NCI-H510A (cell line): ENCODE data around the gene PTPN22.
A peak's percentile ranks its signal among the peaks of the same experiment; 100 is the strongest.

ENCODE experiments used
- DNase-seq: peaks from one replicate; lab custom pipeline; 2025; lab: John Stamatoyannopoulos, UW

The PTPN22 gene

DNA sequence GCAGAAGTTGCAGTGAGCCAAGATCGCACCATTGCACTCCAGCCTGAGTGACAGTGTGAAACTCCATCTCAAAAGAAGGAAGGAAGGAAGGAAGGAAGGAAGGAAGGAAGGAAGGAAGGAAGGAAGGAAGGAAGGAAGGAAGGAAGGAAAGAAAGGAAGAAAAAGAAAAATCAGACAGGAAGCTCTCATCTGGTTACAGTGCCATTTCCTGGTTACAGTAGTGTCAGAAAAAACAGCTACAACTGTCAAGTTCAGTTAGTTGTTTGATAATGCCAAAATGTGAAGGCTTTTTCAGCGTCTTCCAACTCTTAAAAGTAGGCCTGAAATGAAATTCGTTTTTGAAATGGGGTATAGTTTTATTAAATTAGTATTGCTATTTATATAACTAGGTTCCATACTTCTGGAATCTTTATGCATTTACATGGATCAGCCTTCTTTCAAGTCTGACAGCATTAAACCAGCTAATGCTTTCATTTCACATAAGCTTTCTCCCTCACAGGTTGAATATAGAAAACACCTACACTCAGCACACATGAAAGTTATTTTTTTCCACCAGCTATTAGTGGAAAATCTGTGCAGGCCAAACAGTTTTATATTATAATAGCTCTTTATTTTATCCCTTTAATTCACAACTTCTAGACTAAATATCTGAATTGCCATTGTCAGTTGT lies 21.2 kb downstream of the PTPN22 start:
- no peak for DNase-seq

DNA sequence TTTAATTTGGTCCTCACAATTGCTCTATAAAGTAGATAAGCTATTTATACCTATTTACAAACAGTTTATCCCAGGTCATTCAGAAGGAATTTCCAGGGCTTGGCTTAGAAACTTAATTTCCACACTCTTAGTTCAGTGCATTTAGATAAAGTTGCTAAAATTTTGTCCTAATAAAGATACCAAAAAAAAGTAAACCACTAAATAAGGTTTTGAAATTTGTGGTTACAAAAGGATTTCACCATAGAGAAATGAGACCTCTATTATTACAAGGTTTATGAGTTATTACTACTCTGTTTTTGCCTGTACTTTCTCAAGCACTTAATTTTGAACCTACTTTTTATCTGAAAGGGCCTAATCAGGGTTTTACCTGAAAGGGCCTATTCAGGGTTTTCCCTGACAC lies 22.4 kb downstream of the PTPN22 start:
- DNase-seq = no peak

DNA sequence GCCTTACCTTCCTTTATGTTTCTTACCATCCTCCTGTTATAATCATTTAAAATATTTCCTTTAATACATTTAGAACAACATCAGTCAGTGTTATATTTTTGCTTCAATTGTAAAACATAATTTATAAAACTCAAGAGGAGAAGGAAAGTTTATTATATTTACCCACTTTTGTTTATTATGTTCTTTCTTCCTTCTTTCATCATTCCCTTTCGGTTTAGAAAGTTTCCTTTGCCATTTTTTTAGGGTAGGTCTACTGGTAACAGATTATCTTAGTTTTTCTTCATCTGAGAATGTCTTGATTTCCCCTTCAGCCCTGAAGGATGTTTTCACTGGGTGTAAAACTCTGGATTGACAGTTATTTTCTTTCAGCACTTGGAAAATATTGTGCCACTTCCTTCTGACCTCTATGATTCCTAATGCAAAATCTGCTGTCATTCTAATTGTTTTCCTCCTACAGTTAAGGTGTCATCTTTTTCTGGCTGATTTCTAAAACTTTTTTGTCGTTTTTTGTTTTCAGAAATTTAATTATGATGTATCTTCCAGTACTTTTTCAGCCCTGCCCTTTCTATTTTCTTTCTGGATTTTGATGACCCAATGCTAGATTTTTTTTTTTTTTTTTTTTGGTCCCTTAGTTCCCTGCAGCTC lies 25.0 kb downstream of the PTPN22 start:
- no peak for DNase-seq

DNA sequence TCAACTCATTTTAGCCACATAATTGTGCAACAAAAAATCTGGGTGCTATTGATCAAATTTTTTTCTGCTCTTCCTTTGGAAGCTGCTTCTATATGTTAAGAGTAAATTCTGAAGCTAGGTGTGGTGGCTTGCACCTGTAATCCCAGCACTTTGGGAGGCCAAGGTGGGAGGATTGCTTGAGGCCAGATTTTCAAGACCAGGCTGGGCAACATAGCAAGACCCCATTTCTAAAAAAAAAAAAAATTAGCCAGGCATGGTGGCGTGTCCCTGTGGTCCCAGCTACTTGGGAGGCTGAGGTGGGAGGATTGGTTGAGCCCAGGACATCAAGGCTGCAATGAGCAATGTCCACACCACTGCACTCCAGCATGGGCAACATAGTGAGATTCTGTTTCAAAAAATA lies 35.0 kb downstream of the PTPN22 start:
- no peak for DNase-seq

DNA sequence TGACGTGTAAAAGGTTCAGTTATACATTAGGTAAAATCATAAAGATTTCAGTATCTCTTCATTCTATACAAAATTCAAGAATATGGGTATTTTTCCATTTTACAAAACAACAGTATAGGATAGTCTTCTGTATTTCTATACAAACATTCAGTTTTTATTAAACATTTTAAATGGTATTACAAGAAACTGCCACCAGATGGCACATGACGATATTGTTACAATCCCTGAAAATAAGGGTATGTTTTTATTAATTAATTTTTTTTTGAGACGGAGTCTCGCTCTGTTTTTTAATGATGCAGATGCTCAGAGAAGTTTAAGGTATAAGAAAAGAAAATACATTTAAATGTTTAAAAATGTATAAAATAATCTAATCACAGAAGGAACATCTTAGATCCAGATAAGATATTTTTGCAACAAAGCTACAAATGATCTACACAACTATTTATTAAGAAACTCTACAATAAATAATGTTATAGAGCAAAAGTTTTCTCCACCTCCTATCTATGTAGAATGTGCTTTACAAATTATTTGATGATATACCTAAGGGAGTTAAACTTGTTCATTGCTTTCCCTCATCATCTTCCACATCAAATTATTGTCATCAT lies 35.7 kb downstream of the PTPN22 start:
- no peak for DNase-seq

DNA sequence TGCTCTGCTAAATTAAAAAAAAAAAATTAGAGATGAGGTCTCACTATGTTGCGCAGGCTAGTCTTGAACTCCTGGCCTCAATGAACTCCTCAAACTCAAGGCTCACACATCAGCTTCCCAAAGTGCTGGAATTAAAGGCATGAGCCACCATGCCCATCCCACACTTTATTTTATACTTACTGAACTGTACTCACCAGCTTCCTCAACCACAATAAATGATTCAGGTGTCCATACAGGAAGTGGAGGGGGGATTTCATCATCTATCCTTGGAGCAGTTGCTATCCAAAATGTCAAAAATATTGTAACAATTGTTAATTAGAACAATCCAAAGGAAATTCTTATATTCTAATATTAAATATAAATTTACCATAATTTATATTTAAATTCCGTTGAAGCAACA lies 36.8 kb downstream of the PTPN22 start:
- DNase-seq = no peak

DNA sequence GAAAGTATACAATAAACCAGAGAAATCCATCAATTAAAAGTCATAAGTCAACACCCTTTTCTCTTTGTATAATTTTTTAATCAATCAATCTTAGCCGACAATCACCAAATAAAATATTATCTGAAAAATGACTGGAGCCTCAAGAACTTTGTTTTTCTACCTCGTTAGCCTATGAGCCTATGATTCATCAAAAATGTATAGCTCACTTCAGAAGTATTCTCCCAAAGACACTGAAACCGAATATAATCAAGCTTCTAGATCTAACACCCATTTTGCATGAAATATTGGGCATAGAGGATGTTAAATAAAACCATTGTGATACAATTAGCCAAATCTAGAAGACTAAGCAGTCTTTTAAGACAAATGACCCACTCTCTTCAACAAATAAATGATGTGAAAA lies 41.5 kb downstream of the PTPN22 start:
- no peak for DNase-seq

DNA sequence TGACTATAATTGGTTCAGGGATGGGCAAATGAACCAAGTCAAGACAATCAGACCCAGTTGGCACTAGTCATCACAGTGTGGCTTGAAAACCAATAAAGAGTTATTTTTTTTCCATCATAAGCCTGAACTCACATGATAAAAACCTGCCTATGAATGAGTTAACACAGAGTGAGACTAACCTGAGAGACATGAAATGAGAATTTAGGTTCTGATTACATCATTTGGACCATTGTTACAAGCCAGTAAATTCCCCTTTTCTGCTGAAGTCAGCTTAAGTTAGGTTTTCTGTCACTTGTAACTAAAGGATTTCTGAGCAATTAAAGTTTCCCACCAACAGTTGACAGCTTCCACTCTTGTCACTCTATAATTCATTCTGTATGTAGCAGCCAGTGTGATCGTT lies 49.6 kb downstream of the PTPN22 start:
- DNase-seq = no peak

DNA sequence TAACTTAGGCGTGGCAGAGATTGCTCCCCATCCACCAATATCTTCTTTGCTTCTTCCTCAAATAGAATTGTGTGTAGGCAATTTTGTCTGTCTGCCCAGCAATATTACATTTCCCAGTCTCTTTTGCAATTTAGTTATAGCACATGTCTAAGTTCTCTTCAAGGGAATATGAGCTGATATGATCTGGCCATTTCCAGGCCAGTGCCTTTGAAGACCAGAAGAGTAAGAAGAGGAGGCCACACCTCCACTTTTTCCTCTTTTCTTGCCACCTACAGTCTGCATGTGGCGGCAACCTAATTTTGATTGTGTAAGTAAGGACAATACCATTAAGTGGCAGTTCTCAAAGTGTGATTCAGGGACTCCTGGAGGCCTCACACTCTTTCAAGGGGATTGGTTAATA lies 52.9 kb downstream of the PTPN22 start:
- DNase-seq = no peak

DNA sequence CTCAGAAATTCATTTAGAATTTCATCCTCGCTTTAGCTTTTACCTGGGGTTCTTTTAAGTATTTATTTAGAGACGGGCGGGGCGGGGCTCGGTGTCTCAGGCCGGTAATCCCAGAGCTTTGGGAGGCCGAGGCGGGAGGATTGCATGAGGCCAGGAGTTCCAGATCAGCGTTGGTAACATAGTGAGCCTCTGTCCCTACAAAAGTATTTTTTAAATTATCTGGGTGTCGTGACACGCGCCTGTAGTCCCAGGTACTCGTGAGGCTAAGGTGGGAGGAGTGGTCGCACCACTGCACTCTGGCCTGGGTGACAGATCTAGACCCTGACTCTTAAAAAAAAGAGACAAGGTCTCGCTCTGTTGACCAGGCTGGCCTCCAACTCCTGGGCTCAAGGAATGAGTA lies 58.3 kb downstream of the PTPN22 start:
- DNase-seq = no peak

DNA sequence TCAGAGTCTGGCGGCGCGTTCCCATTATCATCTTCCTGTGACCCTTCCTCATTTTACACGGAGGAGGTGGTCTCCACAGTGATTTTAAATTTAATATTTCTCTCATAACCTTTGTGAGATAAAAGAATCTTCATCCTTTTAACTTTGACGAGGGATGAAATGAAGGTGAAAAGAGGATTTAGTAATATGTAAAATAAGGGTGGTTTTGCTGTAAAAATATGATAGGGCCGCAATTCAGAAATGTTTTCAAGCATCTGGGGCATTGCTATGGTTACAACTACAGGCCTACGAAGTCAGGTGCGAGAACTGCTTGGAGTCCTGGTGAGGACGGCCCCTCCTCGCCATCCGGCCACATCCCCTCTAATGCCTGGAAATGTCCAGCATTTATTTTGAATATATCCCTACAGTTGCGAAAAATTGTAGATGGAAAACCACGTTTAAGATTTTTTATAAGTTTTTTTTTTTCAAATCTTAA lies 58.8 kb downstream of the PTPN22 start:
- DNase-seq = no peak

DNA sequence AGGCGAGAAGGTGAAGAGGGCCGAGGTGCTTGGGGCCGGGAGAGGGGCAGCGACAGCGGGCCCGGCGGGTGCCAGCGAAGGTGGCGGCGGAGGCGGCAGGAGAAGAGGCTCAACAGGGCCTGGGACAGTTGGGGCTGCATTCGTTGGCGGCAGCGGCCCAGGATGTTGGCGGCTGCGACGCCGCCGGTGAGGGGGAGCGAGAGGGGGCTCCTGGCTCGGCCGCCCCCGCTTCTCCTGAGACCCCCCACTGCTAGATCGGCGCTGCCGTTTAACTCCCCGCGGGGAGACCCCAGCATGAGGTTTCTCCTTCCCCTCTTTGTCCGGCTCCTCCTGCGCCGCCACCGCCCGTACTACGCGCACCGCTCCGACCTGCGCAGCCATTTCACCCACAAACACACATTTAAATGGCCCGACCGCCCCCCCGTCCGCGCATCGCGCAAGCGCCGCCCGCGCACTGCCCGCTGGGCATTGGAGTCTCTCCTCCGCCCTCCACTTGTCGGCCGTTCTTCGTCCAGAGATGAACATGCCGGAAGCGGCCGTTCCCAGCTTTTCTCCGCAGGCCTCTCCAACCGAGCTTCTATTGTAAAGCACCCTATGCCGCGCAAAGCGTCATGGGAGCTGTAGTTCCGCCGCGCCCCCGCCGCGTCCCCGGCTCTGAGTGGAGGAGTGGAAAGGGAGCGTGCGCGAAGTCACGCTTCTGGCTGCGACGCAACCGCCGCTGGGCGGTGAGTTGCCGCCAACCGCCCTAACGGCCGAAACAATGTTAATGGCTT lies 59.4 kb downstream of the PTPN22 start, which contains the start of gene RSBN1:
Gene RSBN1, minus strand, starts transcription at position 589 of the 773 bp plus-strand sequence. Its CDS starts 64 bp downstream, at position 525.
- DNase-seq = peak; percentile 96

DNA sequence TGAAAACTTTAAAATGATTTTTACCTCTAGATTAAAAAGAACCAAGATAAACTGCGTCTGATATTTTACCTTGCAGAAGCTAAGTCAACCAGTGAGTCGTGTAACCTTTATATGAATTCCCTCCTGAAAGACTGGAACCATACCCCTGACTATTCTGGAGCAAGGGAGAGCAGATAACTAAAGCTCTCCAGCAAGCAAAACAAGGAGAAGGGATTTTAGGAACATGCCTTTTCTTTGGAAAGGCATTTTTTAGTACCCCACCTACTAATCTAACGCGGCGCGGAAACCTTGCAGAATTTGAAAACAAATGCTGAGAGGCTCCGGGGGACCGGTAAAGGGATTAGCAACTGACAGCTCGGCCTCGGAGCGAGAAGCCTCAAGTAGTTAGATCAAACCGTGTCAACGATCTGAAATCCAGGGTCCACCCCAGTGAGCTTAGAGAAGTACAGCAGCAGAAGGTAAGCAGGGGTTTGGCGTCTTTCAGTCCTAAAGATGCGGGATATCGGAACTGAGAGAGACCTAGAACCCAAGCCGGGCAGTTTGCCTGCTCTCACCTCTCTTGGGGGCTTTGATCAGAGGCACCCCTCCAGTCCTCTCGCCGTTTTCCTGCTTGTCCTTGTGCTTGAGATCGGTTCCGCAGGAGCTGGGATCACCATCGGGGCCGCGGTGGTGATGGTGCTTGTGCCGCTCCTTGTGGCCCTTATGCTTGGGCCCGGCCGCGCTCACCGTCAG lies 60.2 kb downstream of the PTPN22 start:
- no peak for DNase-seq

DNA sequence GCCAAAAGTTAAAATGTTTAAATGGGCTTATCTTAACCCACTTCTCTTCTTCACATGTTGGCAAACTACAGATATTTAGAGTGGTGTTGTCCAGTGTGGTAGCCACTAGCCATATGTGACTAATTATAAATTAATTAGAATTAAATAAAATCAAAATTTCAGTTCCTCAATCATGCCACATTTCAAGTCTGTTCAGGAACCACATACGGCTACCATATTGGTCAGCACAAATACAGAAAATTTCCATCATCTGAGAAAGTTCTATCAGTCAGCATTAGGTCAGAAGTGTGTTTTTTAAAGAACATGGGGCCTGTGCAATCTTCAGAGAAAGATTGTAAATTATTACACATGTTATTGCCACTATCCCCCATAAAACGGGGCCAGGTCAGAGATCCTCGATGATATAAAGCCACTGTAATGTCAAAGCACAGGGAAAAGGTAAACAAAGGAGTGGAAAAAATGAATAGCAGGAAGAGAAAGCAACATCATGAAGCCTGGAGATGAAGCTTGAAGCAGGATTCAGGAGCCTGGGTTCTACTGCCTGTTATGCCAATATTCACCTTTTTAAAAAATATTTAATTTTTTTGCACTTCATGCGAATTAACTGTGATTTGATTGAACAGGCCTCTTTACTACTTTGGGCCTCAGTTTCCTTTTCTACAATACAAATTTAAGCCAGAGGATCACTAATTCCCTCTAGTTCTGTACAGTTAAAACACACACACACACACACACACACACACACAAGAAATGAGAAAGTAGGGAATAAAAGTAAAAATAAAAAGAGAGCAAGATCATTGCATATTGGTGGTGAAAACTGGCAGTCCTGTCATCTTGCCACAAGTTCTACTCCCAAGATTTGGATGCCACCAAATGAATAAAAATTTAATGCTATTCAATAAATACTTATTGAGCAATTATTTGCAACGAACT lies 61.6 kb downstream of the PTPN22 start:
- DNase-seq = no peak

DNA sequence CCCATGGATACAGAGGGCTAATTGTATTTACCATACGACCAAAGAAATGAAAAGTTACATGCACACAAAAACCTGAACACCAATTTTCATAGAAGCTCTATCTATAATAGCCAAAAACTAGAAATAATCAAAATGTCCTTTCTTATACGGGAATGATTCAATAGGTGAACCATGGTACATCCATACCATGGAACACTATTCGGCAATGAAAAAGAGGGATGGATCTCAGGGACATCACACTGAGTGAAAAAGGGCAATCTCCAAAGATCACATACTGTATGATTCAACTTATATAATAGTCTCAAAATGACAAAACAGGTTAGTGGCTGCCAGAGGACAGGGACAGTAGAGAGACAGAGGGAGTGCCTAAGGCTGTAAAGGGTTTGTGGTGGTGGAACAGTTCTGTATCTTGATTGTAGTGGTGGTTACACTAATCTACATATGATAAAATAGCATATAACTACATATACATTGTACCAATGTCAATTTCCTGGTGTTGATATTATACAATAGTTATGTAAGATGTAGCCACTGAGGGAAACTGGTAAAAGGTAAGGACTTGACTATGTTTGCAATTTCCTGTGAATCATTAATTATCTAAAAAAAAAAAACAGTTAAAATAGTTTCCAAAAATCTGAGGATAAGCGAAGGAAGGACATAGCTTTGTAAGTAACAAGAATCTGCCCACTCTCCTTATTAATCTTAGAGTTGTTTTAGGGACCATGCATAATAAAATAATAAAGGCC lies 62.9 kb downstream of the PTPN22 start:
- no peak for DNase-seq

DNA sequence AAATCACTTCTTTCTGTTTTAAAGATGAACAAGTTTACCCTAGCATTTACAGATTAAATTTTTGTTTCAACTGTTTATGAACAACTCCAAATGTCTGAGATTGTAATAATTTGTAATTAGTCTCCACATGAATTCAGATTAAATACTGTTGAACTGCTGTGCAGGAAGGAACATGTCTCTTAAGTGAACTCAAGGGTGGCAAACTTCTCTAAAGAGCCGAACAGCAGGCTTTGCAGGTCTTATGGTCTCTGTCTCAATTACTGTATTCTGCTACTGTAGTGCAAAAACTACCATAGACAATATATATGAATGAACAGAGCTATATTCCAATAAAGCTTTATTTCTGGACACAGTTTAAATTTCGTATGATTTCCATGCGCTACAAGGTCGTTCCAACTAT lies 65.9 kb downstream of the PTPN22 start:
- no peak for DNase-seq

DNA sequence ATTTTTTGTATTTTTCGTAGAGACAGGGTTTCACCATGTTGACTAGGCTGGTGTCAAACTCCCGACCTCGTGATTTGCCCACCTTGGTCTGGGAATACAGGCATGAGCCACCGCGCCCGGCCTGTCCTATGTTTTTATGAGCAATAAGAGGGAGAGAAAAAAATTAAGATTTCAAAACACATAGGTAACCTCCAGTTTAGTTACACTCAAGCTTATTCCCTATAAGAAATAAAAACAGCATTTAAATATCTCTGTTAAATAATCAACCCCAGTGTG lies 66.3 kb downstream of the PTPN22 start:
- DNase-seq = no peak

DNA sequence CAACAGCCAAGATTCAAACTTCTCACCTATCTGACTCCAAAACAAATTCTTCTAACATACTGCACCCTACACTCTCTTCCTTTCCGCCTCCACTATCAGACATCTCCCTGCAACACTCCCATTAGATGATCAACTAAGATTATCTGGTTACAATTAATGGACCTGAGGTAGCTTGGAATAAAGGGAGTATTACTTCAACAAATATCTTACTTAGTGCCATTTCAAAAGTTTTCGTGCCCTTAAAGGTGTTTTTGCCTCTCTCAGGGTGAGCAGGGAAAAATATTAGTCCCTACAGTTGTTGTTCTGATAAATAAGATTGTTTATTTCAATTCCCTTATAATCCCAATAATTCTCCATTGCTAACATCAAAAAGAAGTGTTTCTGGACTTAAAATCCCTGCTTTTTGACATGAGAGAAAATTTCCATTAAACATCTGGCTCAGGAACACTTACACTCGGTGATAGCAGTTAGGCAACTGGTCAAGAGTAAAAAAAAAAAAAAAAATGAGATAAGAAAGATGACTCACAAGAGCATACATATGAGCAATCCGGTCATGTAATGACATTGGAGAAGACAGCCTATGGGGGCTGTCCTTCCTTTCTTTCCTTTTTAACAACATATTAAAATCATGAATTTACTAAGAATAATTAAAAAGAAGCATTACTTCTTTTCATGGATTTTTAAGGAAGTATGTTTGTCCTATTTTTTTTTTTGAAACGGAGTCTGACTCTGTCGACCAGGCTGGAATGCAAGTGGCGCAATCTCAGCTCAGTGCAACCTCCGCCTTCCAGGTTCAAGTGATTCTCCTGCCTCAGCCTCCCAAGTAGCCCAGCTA lies 66.9 kb downstream of the PTPN22 start:
- no peak for DNase-seq

DNA sequence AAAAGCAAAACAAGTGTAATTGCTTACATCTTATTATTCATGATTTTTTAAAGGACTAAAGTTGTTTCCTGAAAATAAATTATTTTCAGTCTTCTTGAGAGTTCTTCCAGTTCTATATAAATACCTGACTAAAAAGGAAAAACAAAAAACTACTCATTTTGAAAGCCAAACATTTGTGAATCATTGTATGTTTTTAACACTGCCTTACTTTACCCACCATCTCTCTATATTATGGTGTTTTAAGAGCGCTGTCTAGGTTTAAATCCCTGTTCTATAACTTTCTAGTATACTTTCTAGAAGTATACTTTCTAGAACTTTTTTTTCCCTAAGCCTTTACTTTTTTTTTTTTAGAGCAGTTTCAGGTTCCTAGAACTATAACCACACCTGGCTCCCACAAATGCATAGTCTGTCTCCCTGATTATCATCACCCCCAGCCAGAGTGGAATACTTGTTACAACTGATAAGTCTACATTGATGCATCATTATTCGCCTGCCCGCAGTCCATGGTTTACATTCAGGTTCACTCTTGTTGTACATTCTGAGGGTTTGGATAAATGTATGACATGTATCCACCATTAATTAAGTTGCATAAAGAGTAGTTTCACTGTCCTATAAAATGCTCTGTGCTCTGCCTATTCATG lies 69.0 kb downstream of the PTPN22 start:
- no peak for DNase-seq
